GM21619 (cell line): Measurements from ENCODE around the gene MAP3K15.

Source experiments
- ATAC-seq: cut with Tn5 transposase; IDR thresholded peaks from one replicate; pipeline ENCODE4 v1.9.1; 2021; ENCODE audit not compliant: unreplicated experiment

Gene MAP3K15, protein sequence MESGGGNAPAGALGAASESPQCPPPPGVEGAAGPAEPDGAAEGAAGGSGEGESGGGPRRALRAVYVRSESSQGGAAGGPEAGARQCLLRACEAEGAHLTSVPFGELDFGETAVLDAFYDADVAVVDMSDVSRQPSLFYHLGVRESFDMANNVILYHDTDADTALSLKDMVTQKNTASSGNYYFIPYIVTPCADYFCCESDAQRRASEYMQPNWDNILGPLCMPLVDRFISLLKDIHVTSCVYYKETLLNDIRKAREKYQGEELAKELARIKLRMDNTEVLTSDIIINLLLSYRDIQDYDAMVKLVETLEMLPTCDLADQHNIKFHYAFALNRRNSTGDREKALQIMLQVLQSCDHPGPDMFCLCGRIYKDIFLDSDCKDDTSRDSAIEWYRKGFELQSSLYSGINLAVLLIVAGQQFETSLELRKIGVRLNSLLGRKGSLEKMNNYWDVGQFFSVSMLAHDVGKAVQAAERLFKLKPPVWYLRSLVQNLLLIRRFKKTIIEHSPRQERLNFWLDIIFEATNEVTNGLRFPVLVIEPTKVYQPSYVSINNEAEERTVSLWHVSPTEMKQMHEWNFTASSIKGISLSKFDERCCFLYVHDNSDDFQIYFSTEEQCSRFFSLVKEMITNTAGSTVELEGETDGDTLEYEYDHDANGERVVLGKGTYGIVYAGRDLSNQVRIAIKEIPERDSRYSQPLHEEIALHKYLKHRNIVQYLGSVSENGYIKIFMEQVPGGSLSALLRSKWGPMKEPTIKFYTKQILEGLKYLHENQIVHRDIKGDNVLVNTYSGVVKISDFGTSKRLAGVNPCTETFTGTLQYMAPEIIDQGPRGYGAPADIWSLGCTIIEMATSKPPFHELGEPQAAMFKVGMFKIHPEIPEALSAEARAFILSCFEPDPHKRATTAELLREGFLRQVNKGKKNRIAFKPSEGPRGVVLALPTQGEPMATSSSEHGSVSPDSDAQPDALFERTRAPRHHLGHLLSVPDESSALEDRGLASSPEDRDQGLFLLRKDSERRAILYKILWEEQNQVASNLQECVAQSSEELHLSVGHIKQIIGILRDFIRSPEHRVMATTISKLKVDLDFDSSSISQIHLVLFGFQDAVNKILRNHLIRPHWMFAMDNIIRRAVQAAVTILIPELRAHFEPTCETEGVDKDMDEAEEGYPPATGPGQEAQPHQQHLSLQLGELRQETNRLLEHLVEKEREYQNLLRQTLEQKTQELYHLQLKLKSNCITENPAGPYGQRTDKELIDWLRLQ (N-terminal part only)

DNA sequence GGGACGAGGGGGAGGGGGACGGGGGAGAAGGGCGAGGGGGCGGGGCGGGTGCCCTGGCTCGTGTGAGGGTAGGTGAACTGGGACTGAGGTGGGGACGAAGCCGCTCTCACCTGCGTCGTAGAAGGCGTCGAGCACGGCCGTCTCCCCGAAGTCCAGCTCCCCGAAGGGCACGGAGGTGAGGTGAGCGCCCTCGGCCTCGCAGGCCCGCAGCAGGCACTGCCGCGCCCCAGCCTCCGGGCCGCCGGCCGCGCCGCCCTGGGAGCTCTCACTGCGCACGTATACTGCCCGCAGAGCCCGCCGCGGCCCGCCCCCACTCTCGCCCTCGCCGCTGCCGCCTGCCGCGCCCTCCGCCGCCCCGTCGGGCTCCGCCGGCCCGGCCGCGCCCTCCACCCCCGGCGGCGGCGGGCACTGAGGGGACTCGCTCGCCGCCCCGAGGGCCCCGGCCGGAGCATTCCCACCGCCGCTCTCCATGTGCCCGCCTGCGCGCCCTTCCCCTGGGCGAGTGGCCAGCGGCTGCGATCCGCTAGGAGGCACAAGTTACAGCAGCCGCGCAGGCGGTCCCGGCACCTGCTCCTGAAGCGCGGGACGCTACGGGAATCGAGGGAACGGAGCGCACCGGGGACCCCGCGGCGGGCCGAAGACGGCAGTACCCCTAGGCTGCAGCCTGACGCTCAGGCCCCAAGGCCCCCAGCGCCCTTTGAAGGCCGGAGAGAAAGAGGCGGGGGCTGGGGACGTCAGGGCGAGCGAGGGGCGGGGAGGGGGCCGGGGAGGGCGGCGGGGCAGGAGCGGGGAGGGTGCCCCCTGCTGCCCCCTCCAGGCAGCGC, at the start of gene MAP3K15:
MAP3K15 (minus strand) TSS at position 718 of the 824 bp plus-strand sequence; CDS start at position 471, 247 bp downstream.
- no peak for ATAC-seq

DNA sequence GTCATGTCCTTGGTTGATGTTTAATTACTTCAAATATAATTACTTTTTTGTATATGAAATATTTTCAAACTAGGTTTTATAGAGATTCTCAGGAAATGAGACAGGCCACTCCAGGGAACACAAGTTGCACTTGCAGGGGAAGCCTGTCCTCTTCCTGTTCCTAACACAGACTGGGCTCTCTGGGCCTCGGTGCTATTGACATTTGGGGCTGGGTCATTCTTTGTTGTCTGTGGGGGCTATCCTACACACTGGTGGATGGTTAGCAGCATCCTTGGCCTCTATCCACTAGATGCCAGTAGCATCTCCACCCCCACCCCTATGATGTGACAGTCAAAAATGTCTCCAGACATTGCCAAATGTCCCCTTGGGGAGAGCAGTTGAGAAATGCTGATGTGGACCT, 49.3 kb upstream of the MAP3K15 start:
- no peak for ATAC-seq

DNA sequence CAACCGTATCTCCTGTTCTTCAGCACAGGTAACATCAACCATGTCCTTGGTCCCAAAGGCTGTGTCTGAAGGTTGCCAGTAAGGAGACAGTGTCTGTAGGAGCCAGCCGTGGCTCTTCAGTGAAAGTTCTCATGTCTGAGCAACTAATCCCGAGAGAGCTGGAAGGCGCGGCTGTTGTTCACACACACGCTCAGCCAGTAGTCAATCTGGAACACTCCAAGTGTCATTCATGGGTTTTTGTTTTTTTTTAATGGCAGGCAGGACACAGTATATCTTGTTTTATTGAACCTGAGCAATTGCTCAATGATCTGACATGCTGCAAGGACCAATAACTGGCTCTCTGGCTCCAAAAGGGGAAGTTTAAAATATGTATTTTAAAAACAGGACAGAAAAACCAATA, 48.4 kb upstream of the MAP3K15 start:
- peak; percentile 31 for ATAC-seq

GRCh38 chrX:19563327-19563726, 48.0 kb upstream of the MAP3K15 start:
- peak; percentile 48 for ATAC-seq

DNA sequence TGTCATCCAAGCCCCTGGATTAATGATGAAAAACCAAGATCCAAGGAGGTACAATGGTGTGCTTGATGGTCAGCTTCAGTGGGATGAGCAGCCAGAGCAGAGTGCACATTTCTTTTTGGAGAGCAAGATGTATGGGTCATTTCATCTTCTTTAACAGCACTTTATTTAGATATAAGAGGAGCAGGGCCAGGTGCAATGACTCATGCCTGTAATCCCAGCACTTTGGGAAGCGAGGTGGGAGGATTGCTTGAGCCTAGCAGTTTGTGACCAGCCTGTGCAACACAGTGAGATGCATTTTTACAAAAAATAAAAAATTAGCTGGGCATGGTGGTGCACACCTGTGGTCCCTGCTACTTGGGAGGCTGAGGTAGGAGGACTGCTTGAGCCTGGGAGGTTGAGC, 45.3 kb upstream of the MAP3K15 start:
- ATAC-seq = no peak

DNA sequence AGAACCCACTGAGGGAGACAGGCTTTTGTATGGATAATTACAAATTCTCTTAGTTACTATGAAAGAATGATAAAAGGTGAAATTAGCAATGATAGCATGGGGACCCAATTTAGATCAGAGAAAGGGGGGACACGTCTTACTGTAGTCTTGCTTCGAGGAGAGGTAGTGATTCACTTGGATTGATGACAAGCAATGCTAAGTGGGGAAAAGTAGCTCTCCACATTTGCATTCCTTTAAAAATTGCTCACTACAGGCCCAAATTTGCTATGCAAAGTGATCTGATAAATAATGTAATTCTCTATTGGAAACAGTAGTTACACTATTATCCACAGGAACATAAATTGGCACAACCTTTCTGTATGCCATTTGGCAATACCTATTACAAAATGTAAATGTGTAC, 42.5 kb upstream of the MAP3K15 start:
- no peak for ATAC-seq

GRCh38 chrX:19556202-19556601, 40.9 kb upstream of the MAP3K15 start:
- ATAC-seq = no peak

DNA sequence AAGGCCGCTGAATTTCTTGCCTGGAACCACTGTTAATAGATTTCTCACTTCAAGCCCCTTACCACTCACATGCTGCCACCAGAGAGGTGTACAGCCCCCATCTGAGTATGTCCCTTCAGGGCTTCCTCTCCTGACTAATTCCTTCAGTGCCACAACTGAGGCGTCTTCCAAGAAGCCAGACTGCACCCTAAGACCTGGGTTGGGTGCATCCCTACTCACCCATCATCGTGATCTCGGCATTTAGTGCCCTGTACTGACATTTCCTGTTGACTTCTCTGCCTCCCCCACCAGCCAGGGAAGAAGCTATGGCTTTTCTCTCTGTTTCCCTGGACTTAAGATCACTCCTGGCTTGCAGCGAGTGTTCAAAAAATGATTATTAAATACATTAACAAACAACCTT, 40.4 kb upstream of the MAP3K15 start:
- no peak for ATAC-seq

DNA sequence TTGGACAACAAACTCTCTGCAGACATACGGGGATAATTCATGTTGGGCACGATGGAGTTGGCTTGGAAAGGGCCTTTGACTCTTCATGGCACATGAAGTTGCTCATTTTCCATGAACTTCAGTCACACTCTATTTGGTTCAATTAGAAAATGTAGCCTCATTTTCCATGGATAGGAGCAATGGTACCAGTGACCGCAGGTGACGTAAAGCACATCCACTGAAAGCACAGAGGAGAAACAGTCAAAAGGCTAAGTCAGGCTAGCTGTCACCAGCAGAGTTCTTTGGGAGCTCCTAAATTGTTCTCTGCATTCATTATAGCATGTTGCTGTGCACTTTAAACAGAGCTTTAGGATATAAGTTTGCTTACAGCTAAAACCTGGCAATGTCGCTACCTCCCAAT, 39.9 kb upstream of the MAP3K15 start:
- ATAC-seq = no peak

GRCh38 chrX:19554786-19555185, 39.5 kb upstream of the MAP3K15 start:
- no peak for ATAC-seq

GRCh38 chrX:19552793-19553192, 37.5 kb upstream of the MAP3K15 start:
- ATAC-seq = no peak

- no peak for ATAC-seq
Observed at GRCh38 chrX:19549838-19550237, 34.5 kb upstream of the MAP3K15 start.

DNA sequence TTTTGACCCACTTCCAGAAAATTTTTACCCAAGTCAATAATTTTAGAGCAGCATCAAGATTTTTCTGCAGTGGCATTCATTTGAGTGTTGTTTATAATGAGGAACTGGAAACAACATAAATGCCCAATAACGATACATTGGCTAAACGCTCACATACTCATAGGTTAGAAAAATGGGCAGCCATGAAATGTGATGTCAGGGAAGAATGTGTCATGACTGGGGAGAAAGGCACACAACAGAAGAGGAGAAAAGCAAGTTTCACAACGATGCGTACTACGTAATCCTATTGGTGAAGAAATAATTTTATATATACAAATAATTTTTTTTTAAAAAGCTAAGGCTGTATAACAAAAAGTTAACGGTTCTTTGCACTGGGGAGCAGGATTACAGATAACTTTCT, 33.6 kb upstream of the MAP3K15 start:
- ATAC-seq = no peak

GRCh38 chrX:19548279-19548678, 33.0 kb upstream of the MAP3K15 start:
- ATAC-seq = no peak

DNA sequence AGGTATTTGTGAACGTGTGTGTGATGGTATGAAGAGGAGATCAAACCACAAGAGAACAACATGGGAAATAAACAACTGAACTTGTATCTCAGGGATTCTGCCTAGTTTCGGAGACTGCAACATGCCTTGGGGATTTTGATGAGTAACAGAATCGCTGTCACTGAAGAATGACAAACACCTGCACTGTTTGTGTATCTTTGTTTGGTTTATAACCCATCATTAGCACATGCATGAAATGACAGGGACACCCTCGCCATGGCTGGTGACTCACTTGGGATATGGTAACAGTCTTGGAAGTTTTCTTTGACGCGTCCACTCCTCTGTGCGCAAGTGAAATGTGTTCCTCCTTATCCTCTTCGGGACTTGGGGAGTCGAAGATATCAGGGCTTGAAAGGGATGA, 30.3 kb upstream of the MAP3K15 start:
- no peak for ATAC-seq

DNA sequence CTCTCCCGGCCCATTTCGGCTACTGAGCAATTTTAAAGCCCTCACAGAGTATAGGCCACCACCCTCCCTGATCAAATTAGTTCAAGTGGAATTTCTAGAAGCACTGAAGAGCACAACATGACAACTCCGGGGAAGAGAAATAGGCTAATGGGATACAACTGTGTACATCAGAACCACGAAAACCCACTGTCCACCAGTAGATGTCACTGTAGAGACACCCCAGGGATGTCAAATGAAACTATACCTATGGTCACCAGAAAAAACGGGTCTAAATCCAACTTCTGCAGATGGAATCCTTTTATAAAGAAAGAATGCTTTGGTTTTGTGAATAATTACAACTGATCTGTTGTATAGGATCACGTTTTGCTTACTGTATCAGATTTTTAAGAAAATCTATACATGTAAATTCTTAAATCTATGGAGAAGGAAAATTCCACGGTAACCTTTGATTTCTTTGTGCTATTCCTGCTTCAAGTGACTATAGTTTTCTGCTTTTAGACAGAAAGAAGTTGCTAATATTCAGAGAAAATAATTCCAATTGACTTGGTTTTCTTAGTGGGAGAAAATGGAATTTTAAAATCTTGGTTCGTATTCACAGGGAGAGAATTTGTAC, 29.5 kb upstream of the MAP3K15 start:
- ATAC-seq = no peak

DNA sequence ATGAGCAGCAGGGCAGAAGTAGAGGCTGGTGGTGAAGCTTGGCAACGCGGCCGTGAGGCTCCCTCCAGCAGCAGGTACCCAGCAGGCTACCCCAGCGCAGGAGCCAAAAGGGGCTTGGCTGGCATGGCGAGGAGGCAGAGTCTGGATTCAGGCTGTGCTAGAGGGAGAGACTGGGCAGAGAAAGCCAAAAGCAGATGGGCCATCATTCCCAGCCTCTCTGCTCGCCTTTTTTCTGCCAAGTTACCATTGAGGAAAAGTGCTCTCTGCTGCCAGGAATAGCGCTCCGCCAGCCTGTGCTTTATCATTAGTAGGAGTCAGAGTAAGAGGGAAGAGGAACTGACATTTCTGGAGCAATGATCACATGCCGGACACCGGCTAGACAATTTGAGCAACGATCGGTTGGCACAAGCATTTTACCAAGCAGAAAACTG, 28.7 kb upstream of the MAP3K15 start:
- no peak for ATAC-seq

- no peak for ATAC-seq
Observed at GRCh38 chrX:19543020-19543715, 27.9 kb upstream of the MAP3K15 start.

- ATAC-seq = no peak
Observed at GRCh38 chrX:19541931-19542330, 26.6 kb upstream of the MAP3K15 start.
